Heart right ventricle (tissue), 16 donors: ENCODE data around the gene CDK6. TPM values are rescaled to one million over a fixed set of nuclear protein-coding genes. Genes with fewer than 3 reads are reported as not detected.

Experiments used
- ATAC-seq, 8 donors: fragments of 200-7000 bp; cut with Tn5 transposase; one replicate each; pipeline ENCODE4 v1.9.1; 2020; ENCODE audit warnings: mild to moderate bottlenecking in 8 of 8, moderate library complexity in 8 of 8, moderate number of reproducible peaks in 1 of 8
- DNase-seq, 2 donors: peaks; one replicate each; pipeline ENCODE4 v3.0.0-alpha.2; 2020
- H3K27ac ChIP-seq, 10 donors: fragments of 200-600 bp; sonication (generic) in 2 of 10; one replicate each; pipeline versions ENCODE4 v1.5.0 to v1.8.0; 2020 to 2022; ENCODE audit warnings: mild to moderate bottlenecking in 3 of 10
- H3K27me3 ChIP-seq, 7 donors: fragments of 200-600 bp; one replicate each; pipeline ENCODE4 v1.8.0; 2021 to 2022; ENCODE audit warnings: mild to moderate bottlenecking in 2 of 7
- H3K36me3 ChIP-seq, 9 donors: fragments of 200-600 bp; sonication (generic) in 1 of 9; one replicate each; pipeline versions ENCODE4 v1.5.0 to v1.8.0; 2020 to 2022; ENCODE audit warnings: mild to moderate bottlenecking in 2 of 9
- H3K4me1 ChIP-seq, 9 donors: fragments of 200-600 bp; sonication (generic) in 1 of 9; one replicate each; pipeline versions ENCODE4 v1.5.0 to v1.8.0; 2020 to 2022; ENCODE audit warnings: mild to moderate bottlenecking in 4 of 9
- H3K4me3 ChIP-seq, 10 donors: fragments of 200-600 bp; sonication (generic) in 2 of 10; one replicate each; pipeline versions ENCODE4 v1.5.0 to v1.8.0; 2020 to 2022; ENCODE audit warnings: mild to moderate bottlenecking in 7 of 10, moderate library complexity in 2 of 10
- H3K9me3 ChIP-seq, 11 donors: fragments of 200-600 bp in 10 of 11; sonication (generic) in 2 of 11; one replicate each; pipeline versions ENCODE4 v1.5.0 to v1.8.0; 2013 to 2022; ENCODE audit warnings: mild to moderate bottlenecking in 2 of 11, control low read depth in 1 of 11, moderate library complexity in 1 of 11
- CTCF ChIP-seq, 9 donors: fragments of 200-600 bp; sonication (generic) in 2 of 9; IDR thresholded peaks; one replicate each; pipeline versions ENCODE4 v1.5.0 to v1.8.0; 2021 to 2022; ENCODE audit warnings: antibody characterized with exemption in 9 of 9, mild to moderate bottlenecking in 5 of 9, moderate library complexity in 1 of 9
- WGBS, 2 donors: extraction: QIAGEN DNeasy Blood & Tissue Kit; methylation state at CpG; one replicate each; pipeline ENCODE4 v1.1.7; 2013; ENCODE audit warnings: inconsistent platforms in 1 of 2; 5-methylcytosine and 5-hydroxymethylcytosine counted together
- intact Hi-C, 10 donors: fragments of 100-400 bp; cut with DNase I; formaldehyde crosslinking; loops; one replicate each; pipeline versions ENCODE4 v1.11.1 to v1.14.2; 2022
- polyA plus RNA-seq, 2 donors: library from polyadenylated mRNA; stranded (reverse); fragments of 200-250 nt; gene quantifications; one replicate each; pipeline ENCODE4 v1.2.3, GENCODE V29; 2013
- total RNA-seq, 10 donors: library from RNA; stranded (reverse); fragmentation: NEBNext Ultra II Directional in 3 of 10; extraction: Animal tissue kit (Norgen Biotek cat#: 25700) in 3 of 10; gene quantifications; one replicate each; pipeline versions ENCODE4 v1.2.1 to v1.2.4, GENCODE V29; 2021 to 2023
- donor health status: Arrhythmogenic right ventricular cardiomyopathy.
- donor health status: ischemic (EF 13 %, LVEDD 7.1; RV severe dilation, severe dysfunction).
- donor health status: healthy with polysubstance abuse.
- donor health status: DM: no; HTN: yes; CAD: no.
- donor health status: DM: no; HTN: no; CAD: no.
- donor health status: ischemic (EF 25% LVEDD 6.9; RV normal size, moderate dysfunction).
- donor health status: ischemic (EF 25% LVEDD 5.7; RV mildly dilated, moderate dysfunction).
- donor health status: healthy.
- donor health status: DM: yes; HTN: yes; CAD: no.
- donor health status: Ischemic cardiomyopathy.
- donor health status: ischemic (EF 35%, LVEDD 5.7; RV mildly dilated, moderate dysfunction).
- donor health status: nonischemic (EF 11% LVEDD 7.7; RV severe dilation, severe dysfunction).
- donor health status: DM: yes; HTN: yes; CAD: no.
- donor health status: PGD.
- donor health status: ischemic (EF 29% LVEDD 5.4; RV normal size, mild dysfunction).
- donor health status: nonischemic (EF 23%, LVEDD 6.1; RV moderate dilation, normal function).

The CDK6 gene
- total and polyA plus RNA-seq, 12 donors: 2.6 to 31.5 (median 16.4) TPM

GRCh38 chr7:92848441-92848840 lies 12.1 kb upstream of the CDK6 start:
- Histone ChIP-seq H3K27ac (no peak overlapping the region), H3K36me3 (no peaks in the 10 kb centered on the region), H3K4me1 (no peaks in the 10 kb centered on the region), H3K4me3 (no peak overlapping the region), H3K27me3 (no peaks in the 10 kb centered on the region), H3K9me3 (no peaks in the 10 kb centered on the region)
- WGBS, 2 donors: 82 to 87% methylated on average over 2 of the region's 2 CpGs
- ATAC-seq: no peak
- no peak for TF ChIP-seq CTCF (IDR thresholded peaks at IDR 0.05)
- intact Hi-C loops: loop anchor here in 3 of 10 donors (10.0 kb wide), 3 partner anchors 196 to 224 kb away; no protein-coding TSS in a partner anchor
- no peak for DNase-seq

- Histone ChIP-seq H3K4me1 (no peaks in the 10 kb centered on the region), H3K27ac (no peak overlapping the region), H3K4me3 (no peak overlapping the region), H3K9me3 (no peaks in the 10 kb centered on the region), H3K36me3 (no peaks in the 10 kb centered on the region), H3K27me3 (no peaks in the 10 kb centered on the region)
- intact Hi-C loops: loop anchor here in 3 of 10 donors (10.0 kb wide), 3 partner anchors 197 to 223 kb away; no protein-coding TSS in a partner anchor
- no peak for TF ChIP-seq CTCF (IDR thresholded peaks at IDR 0.05)
- WGBS, 2 donors: 95 to 98% methylated on average over 2 of the region's 2 CpGs
- DNase-seq: no peak
- ATAC-seq: no peak
These were observed 10.9 kb upstream of the CDK6 start for GRCh38 chr7:92847305-92847704.

GRCh38 chr7:92845736-92846135 lies 9.4 kb upstream of the CDK6 start:
- Histone ChIP-seq H3K36me3 (no peaks in the 10 kb centered on the region), H3K27me3 (no peaks in the 10 kb centered on the region), H3K27ac (no peak overlapping the region), H3K4me3 (no peak overlapping the region), H3K9me3 (no peaks in the 10 kb centered on the region), H3K4me1 (no peaks in the 10 kb centered on the region)
- TF ChIP-seq CTCF (IDR thresholded peaks at IDR 0.05): no peak
- no peak for DNase-seq
- intact Hi-C loops: loop anchor here in 3 of 10 donors (10.0 kb wide), 3 partner anchors 199 to 221 kb away; no protein-coding TSS in a partner anchor
- ATAC-seq: no peak
- 82 to 84% methylated on average over 2 of the region's 2 CpGs for WGBS, 2 donors

- intact Hi-C loops: loop anchor here in 3 of 10 donors (10.0 kb wide), 3 partner anchors 201 to 219 kb away; no protein-coding TSS in a partner anchor
- H3K36me3 ChIP-seq: no peaks in the 10 kb centered on the region
- no peak for TF ChIP-seq CTCF (IDR thresholded peaks at IDR 0.05)
- H3K4me1 ChIP-seq: no peaks in the 10 kb centered on the region
- H3K9me3 ChIP-seq: no peaks in the 10 kb centered on the region
- 93 to 94% methylated on average over 4 of the region's 4 CpGs for WGBS, 2 donors
- H3K4me3 ChIP-seq: no peak overlapping the region
- no peak overlapping the region for H3K27ac ChIP-seq
- DNase-seq: no peak
- H3K27me3 ChIP-seq: no peaks in the 10 kb centered on the region
- ATAC-seq: no peak
These were observed 7.4 kb upstream of the CDK6 start for GRCh38 chr7:92843781-92844180.
